K562 (cell line): ENCODE data around the gene PRSS27. TPM values are rescaled to one million over a fixed set of nuclear protein-coding genes. Genes with fewer than 3 reads are reported as not detected.

Experiments used
- C11orf30 ChIP-seq: fragments of 450-650 bp; IDR thresholded peaks from 2 replicates; pipeline ENCODE4 v1.6.1; 2016; ENCODE audit warnings: low read depth, mild to moderate bottlenecking
- CREBBP ChIP-seq: IDR thresholded peaks from one replicate; pipeline ENCODE4 v1.6.1; 2012; ENCODE audit warnings: low read depth, mild to moderate bottlenecking, control low read depth, inconsistent platforms, low read length
- GTF2B ChIP-seq: IDR thresholded peaks from 2 replicates; pipeline ENCODE4 v1.6.1; 2011; ENCODE audit not compliant: insufficient read length; ENCODE audit errors: extremely low read depth
- HDAC3 ChIP-seq: fragments of 450-650 bp; IDR thresholded peaks from 2 replicates; pipeline ENCODE4 v1.6.1; 2018; ENCODE audit warnings: borderline replicate concordance, mild to moderate bottlenecking, moderate library complexity; ENCODE audit not compliant: partially characterized antibody
- IFI16 ChIP-seq: fragments of 250-450 bp; sonication (Bioruptor Pico); IDR thresholded peaks from 2 replicates; pipeline ENCODE4 v2.1.2; 2022; ENCODE audit warnings: mild to moderate bottlenecking, inconsistent platforms
- MBD1 ChIP-seq: fragments of 250-450 bp; sonication (Bioruptor Pico); IDR thresholded peaks from 2 replicates; pipeline ENCODE4 v1.8.0; 2022; ENCODE audit warnings: inconsistent platforms
- PHB ChIP-seq: fragments of 250-450 bp; sonication (Bioruptor Pico); IDR thresholded peaks from 2 replicates; pipeline ENCODE4 v1.5.0; 2021
- POLR2H ChIP-seq: IDR thresholded peaks from 2 replicates; pipeline ENCODE4 v1.6.1; 2016; ENCODE audit warnings: missing genetic modification characterization, low read depth, mild to moderate bottlenecking, control low read depth, missing compliant biosample characterization, moderate library complexity
- PRPF4 ChIP-seq: fragments of 200-400 bp; formaldehyde crosslinking; IDR thresholded peaks from one replicate; pipeline ENCODE4 v1.6.1; 2017; ENCODE audit warnings: low read length, low read depth, mild to moderate bottlenecking; ENCODE audit not compliant: insufficient read depth, poor library complexity, severe bottlenecking
- RAD51 ChIP-seq: fragments of 450-650 bp; IDR thresholded peaks from 2 replicates; pipeline ENCODE4 v1.7.1; 2016; ENCODE audit warnings: low read depth, mild to moderate bottlenecking, borderline replicate concordance
- SMAD3 ChIP-seq: fragments of 450-650 bp; formaldehyde crosslinking; conservative IDR thresholded peaks from 2 replicates; pipeline ENCODE4 v1.4.0; 2020; ENCODE audit warnings: mild to moderate bottlenecking
- SMARCC2 ChIP-seq: fragments of 450-650 bp; IDR thresholded peaks from 2 replicates; pipeline ENCODE4 v1.6.1; 2017; ENCODE audit warnings: antibody characterized with exemption, moderate library complexity, mild to moderate bottlenecking, low read depth
- SRSF9 ChIP-seq: fragments of 200-400 bp; formaldehyde crosslinking; IDR thresholded peaks from 2 replicates; pipeline ENCODE4 v1.6.1; 2017; ENCODE audit warnings: low read depth, low read length, borderline replicate concordance
- STAG1 ChIP-seq: sonication (generic); formaldehyde crosslinking; IDR thresholded peaks from 2 replicates; pipeline ENCODE4 v1.5.0; 2020; ENCODE audit warnings: missing genetic modification reagents, borderline replicate concordance
- TFE3 ChIP-seq: fragments of 450-650 bp; formaldehyde crosslinking; IDR thresholded peaks from 2 replicates; pipeline ENCODE4 v1.4.0; 2020; ENCODE audit warnings: mild to moderate bottlenecking, mixed read lengths
- THAP7 ChIP-seq: fragments of 250-450 bp; sonication (Bioruptor Pico); IDR thresholded peaks from 2 replicates; pipeline ENCODE4 v1.5.0; 2021
- ZBTB12 ChIP-seq: fragments of 250-450 bp; sonication (Bioruptor Pico); IDR thresholded peaks from 2 replicates; pipeline ENCODE4 v1.4.0; 2020
- ZBTB9 ChIP-seq: fragments of 450-650 bp; formaldehyde crosslinking; IDR thresholded peaks from 2 replicates; pipeline ENCODE4 v1.4.0; 2020; ENCODE audit warnings: mild to moderate bottlenecking, moderate library complexity
- ZNF668 ChIP-seq: fragments of 250-450 bp; sonication (Bioruptor Pico); IDR thresholded peaks from 2 replicates; pipeline ENCODE4 v1.8.0; 2022; ENCODE audit warnings: mild to moderate bottlenecking, inconsistent platforms
- ZNF76 ChIP-seq: fragments of 250-450 bp; sonication (Bioruptor Pico); IDR thresholded peaks from 2 replicates; pipeline ENCODE4 v1.4.0; 2020; ENCODE audit warnings: mild to moderate bottlenecking, moderate library complexity, borderline replicate concordance
- ZNF780A ChIP-seq: fragments of 250-450 bp; sonication (Bioruptor Pico); IDR thresholded peaks from 2 replicates; pipeline ENCODE4 v1.5.0; 2021; ENCODE audit warnings: mild to moderate bottlenecking
- polyA plus RNA-seq, 8 experiments: library from polyadenylated mRNA; depleted of rRNA in 4 of 8; stranded (reverse) in 5 of 8; unstranded in 3 of 8; fragments of >200 nt; fragmentation: Nextera tagmentation in 2 of 8; fragmentation: Illumina TruSeq in 1 of 8; extraction: Ambion mirVana in 2 of 8; extraction: Trizol in 1 of 8; gene quantifications; 2 replicates each; pipeline versions ENCODE4 v1.2.1 to v1.2.3, GENCODE V29; 2011 to 2014; ENCODE audit warnings: inconsistent platforms in 1 of 8, missing spikeins in 1 of 8
- total RNA-seq, 7 experiments: library from RNA; depleted of rRNA in 6 of 7; stranded (reverse); fragments of >200 nt in 6 of 7; fragmentation: Illumina TruSeq in 2 of 7; extraction: Trizol in 2 of 7; gene quantifications; 2 replicates each; pipeline versions ENCODE4 v1.2.1 to v1.2.3, GENCODE V29; 2011 to 2021; ENCODE audit warnings: low replicate concordance in 1 of 7

Gene PRSS27
- total and polyA plus RNA-seq, 9 of the 15 experiments (the other 6 are each of a cell fraction or from before 2014, with no cell fraction given) = 0.09 to 0.20 (median 0.17) TPM; not detected in 5

GRCh38 chr16:2682209-2683021 is 37.6 kb downstream of the PRSS27 start, which contains the start of gene KCTD5 (continued):
- TF ChIP-seq TFE3 (CRISPR knock-in tag) (peak; percentile 39; the same call in 1 of the 2 replicates), PHB (CRISPR knock-in tag) (no peak), SMARCC2 (no peak), ZNF668 (CRISPR knock-in tag) (no peak), ZNF780A (no peak), ZBTB12 (peak; percentile 84), ZBTB9 (CRISPR knock-in tag) (no peak), HDAC3 (peak; percentile 15), CREBBP (no peak), RAD51 (peak; percentile 58; the same call in 1 of the 2 replicates), MBD1 (CRISPR knock-in tag) (no peak), POLR2H (tag) (peak; percentile 85), PRPF4 (no peak), STAG1 (no peak), SRSF9 (no peak), C11orf30 (peak; percentile 99), ZNF76 (CRISPR knock-in tag) (no peak), SMAD3 (CRISPR knock-in tag) (no peak), THAP7 (CRISPR knock-in tag) (no peak), GTF2B (no peak), IFI16 (CRISPR knock-in tag) (no peak)
